Measurements from ENCODE around the gene SCIMP. TPM values are rescaled to one million over a fixed set of nuclear protein-coding genes. Genes with fewer than 3 reads are reported as not detected.

SCIMP gene
- total RNA-seq, 1 donor from 2014 or later, result not detected

DNA sequence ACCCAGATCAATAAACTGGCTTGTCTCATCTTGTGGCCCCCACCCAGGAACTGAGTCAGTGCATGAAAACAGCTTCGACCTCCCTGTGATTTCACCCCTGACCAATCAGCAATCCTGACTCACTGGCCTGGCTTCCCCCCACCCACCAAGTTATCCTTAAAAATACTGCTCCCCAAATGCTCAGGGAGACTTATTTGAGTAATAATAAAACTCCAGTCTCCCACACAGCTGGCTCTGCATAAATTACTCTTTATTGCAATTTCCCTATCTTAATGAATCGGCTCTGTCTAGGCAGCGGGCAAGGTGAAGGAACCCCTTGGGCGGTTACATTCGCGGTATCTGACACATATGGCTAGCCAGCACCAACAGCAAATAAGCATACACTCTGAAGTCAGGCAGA, 37.7 kb upstream of the SCIMP start:
- peaks cover 3% of the 10 kb centered on the region for H3K27me3 Mint-ChIP-seq (ENCODE audit: low read depth)
- no peak overlapping the region for H3K4me3 Mint-ChIP-seq
- no peak overlapping the region for H3K27ac Mint-ChIP-seq (ENCODE audit: unreplicated experiment)
- H3K36me3 Mint-ChIP-seq (ENCODE audit: low read depth), result no peaks in the 10 kb centered on the region
- H3K9me3 Mint-ChIP-seq, result no peaks in the 10 kb centered on the region
- TF ChIP-seq, protein P1, sequence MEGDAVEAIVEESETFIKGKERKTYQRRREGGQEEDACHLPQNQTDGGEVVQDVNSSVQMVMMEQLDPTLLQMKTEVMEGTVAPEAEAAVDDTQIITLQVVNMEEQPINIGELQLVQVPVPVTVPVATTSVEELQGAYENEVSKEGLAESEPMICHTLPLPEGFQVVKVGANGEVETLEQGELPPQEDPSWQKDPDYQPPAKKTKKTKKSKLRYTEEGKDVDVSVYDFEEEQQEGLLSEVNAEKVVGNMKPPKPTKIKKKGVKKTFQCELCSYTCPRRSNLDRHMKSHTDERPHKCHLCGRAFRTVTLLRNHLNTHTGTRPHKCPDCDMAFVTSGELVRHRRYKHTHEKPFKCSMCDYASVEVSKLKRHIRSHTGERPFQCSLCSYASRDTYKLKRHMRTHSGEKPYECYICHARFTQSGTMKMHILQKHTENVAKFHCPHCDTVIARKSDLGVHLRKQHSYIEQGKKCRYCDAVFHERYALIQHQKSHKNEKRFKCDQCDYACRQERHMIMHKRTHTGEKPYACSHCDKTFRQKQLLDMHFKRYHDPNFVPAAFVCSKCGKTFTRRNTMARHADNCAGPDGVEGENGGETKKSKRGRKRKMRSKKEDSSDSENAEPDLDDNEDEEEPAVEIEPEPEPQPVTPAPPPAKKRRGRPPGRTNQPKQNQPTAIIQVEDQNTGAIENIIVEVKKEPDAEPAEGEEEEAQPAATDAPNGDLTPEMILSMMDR (conservative IDR thresholded peaks at IDR 0.05), result no peak
- no peak for DNase-seq (ENCODE audit: low read depth, low spot score)
- no peaks in the 10 kb centered on the region for H3K4me1 Mint-ChIP-seq

DNA sequence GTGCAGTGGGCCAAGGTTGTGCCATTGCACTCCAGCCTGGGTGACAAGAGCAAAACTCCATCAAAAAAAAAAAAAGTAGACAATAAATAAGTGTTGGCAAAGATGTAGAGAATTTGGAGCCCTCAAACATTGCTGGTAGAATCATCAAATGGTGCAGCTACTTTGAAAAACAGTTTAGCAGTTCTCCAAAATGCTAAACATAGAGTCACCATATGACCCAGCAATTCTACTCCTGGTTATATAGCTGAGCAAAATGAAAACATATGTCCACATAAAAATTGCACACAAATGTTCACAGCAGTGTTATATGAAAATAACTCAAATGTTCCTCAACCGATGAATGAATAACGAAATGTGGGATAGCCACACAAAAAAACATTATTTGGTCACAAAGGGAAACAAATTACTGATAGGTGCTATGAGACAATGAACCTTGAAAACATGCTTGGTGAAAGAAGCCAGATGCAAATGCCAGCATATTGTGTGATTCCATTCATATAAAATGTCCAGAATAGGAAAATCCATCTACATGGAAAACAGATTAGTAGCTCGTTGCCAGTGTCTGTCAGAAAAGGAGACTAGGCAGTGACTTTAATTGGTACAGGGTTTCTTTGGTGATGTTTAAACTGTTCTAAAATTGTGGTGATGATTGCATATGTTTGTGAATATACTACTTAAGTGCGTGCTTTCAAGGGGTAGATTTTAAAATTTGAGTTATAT, 34.7 kb upstream of the SCIMP start:
- peaks cover 3% of the 10 kb centered on the region for H3K27me3 Mint-ChIP-seq (ENCODE audit: low read depth)
- no peaks in the 10 kb centered on the region for H3K36me3 Mint-ChIP-seq (ENCODE audit: low read depth)
- no peak overlapping the region for H3K27ac Mint-ChIP-seq (ENCODE audit: unreplicated experiment)
- no peak for DNase-seq (ENCODE audit: low read depth, low spot score)
- TF ChIP-seq, protein P1 (conservative IDR thresholded peaks at IDR 0.05), result no peak
- H3K4me1 Mint-ChIP-seq, result no peaks in the 10 kb centered on the region
- no peaks in the 10 kb centered on the region for H3K9me3 Mint-ChIP-seq
- no peak overlapping the region for H3K4me3 Mint-ChIP-seq

DNA sequence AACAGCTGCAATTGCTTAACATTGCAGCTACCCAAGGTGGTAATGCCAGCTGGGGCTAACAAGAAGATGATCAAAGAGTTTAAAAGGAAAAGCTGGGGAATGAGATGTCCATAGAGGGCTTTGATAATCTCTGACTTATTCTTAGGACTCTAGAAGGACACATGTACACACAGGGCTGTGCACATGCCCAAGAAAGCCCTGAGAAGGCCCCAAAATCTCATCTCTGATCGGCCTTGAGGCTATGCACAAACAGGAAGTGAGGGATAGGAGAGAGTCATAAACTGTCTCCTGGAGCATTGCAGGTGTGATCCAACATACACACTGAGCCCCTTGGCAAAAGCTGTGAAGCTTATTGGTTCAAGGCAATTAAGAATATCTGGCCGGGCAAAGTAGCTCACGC, 30.2 kb upstream of the SCIMP start:
- Mint-ChIP-seq H3K4me1 (peaks cover 6% of the 10 kb centered on the region), H3K4me3 (no peak overlapping the region), H3K36me3 (ENCODE audit: low read depth) (no peaks in the 10 kb centered on the region), H3K9me3 (no peaks in the 10 kb centered on the region), H3K27ac (ENCODE audit: unreplicated experiment) (no peak overlapping the region), H3K27me3 (ENCODE audit: low read depth) (no peaks in the 10 kb centered on the region)
- TF ChIP-seq, protein P1 (conservative IDR thresholded peaks at IDR 0.05), result no peak
- DNase-seq (ENCODE audit: low read depth, low spot score), result no peak

DNA sequence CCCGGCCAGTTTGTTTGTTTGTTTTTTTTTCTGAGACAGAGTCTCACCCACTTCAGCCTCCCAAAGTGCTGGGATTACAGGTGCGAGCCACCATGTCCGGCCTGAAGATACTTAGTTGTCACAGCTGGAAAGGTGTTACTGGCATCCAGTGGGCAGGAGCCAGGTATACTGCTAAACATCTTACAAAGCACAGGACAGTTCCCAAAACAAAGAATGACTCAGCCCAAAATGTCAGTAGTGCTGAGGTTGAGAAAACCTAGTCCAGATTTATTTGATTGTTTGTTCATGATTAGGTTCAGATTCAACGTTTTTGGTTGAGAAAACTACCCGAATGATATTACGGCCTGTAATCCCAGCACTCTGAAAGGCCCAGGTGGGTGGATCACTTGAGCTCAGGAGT, 28.8 kb upstream of the SCIMP start:
- H3K4me3 Mint-ChIP-seq, result no peak overlapping the region
- H3K36me3 Mint-ChIP-seq (ENCODE audit: low read depth), result no peaks in the 10 kb centered on the region
- H3K27me3 Mint-ChIP-seq (ENCODE audit: low read depth), result no peaks in the 10 kb centered on the region
- DNase-seq (ENCODE audit: low read depth, low spot score), result no peak
- TF ChIP-seq, protein P1 (conservative IDR thresholded peaks at IDR 0.05), result no peak
- H3K9me3 Mint-ChIP-seq, result no peaks in the 10 kb centered on the region
- peaks cover 6% of the 10 kb centered on the region for H3K4me1 Mint-ChIP-seq
- H3K27ac Mint-ChIP-seq (ENCODE audit: unreplicated experiment), result no peak overlapping the region

DNA sequence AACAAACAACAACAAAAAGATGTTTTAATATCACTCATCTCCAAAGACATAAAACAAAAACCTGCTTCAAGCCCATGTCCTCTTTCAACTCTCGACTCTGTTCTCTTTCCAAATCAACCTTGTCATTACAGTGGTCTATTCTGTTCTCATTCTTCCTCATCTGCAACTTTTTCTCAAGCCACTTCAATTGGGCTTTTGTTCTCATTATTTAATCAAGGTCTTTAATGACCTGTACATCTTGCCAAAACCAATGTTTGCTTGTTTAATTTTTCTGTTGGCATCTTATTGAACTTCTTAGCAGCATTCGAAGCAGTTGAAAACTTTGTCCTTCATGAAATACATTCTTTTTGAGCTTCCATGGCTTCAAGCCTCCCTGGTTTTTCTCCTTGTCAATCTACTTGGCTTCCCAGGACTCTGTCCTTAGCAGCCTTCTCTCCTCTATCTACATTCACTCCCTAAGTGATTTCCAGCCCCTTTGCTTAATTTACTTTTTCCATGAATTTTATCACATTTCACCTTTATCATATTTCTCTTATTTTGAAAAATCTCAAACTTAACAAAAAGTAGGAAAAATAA, 27.8 kb upstream of the SCIMP start:
- Mint-ChIP-seq H3K36me3 (ENCODE audit: low read depth) (no peaks in the 10 kb centered on the region), H3K9me3 (no peaks in the 10 kb centered on the region), H3K27ac (ENCODE audit: unreplicated experiment) (no peak overlapping the region), H3K4me3 (no peak overlapping the region), H3K27me3 (ENCODE audit: low read depth) (no peaks in the 10 kb centered on the region), H3K4me1 (peaks cover 6% of the 10 kb centered on the region)
- TF ChIP-seq, protein P1 (conservative IDR thresholded peaks at IDR 0.05), result no peak
- DNase-seq (ENCODE audit: low read depth, low spot score), result no peak

Data from neural crest cell (in vitro differentiated cells).